ENCODE measurements around the gene LBX2.
"Not testable (repeated sequence)": the region's sequence is repeated elsewhere in the genome, so short reads cannot be mapped to it uniquely, and the experiment has no call there.

The LBX2 gene

DNA sequence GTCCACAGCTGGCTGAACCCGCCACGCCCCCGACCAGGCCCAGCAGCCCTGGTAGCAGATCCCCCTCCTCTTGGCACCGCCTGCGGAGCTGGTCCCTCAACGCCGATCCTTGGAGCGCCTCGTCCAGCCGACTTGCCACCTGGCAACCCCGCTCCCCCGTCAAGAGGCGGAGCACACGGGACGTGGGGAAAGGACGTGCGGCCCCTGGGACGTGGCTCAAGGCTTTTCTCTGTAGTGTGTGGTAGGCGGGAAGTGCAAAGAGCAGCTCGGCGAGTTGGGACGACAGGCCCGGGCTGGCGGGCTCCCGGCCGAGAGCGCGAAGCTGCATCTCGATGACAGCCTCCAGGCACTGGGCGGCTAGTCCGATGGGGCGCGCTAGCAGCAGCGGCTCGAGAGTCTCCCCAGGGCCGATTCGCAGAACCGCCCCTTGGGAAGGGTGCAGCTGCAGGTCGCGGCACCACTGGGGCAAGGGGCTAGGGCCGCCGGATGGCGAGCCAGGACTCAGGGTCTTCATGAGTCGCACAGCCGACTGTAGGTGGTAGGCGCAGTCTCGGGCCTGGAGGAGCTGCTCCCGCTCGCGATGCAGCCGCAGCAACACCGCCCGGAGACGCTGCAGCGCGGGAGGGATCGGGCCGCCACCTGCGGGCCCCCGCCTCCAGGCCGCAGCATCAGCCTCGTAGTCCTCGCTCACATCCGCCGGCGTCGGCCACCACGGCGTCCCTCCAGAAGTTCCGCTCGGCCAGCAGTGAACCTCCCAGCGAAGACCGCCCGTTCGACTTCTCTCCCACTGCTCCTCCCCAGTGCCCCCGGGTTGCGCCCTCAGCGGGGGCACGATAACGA lies 17.2 kb downstream of the LBX2 start:
- DNase-seq = peak; percentile 54

DNA sequence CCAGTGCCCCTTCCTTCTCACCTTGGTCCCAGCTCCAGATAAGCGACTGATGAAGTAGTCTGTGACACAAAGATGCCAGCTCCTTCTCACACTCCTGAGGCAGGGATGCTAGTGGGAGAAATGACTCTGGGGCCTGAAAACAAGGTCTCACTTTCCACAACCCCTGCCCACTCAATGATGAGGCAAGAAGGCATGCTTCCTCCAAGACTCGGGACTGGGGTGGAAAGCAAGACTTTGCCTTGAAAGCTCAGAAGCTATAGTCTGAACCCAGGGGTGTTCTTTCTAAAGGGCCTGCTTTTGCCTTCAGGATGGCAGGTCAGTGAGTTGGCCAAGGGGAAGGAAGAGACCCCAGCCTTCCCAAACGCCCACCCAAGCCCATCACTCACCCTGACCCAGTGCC lies 18.0 kb downstream of the LBX2 start:
- DNase-seq = no peak

DNA sequence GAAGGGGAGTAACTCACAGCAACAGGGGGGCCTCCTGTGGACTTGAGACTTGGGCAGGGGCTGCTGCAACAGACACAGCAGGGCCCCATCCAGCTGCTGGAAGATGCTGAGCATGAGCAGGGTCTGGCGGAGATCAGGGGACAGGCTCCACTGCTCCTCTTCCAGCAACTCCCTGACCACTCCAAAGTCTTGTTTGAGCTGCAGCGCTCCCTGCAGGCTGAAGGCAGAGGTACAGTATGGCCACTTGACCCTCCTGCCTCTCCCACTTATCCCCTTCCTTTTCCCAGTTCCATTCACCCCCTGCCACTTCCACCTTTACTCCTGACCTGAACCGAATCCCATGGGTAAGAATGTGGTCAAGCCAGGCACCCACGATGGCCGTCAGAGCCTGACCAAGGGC lies 24.5 kb downstream of the LBX2 start:
- DNase-seq = no peak

DNA sequence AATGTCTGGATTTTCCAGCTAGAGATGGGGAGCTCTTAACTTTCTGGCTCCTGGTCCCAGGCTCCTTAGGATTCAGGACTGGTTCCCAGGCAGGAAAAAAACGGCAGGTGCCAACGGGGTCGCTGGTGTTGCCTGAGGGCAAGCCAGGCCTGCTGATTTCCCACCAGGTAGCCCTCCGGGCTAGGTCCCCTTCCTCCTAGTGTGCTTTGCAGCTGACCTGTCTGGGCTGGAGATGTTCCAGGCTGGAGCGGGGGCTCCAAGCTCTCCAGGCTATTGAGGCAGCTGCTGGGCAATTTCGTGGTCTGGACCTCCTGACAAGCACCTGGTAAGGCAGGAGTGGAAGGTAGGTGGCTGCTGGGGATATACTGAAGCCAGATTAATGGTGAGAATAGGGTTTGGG lies 24.9 kb downstream of the LBX2 start:
- no peak for DNase-seq

DNA sequence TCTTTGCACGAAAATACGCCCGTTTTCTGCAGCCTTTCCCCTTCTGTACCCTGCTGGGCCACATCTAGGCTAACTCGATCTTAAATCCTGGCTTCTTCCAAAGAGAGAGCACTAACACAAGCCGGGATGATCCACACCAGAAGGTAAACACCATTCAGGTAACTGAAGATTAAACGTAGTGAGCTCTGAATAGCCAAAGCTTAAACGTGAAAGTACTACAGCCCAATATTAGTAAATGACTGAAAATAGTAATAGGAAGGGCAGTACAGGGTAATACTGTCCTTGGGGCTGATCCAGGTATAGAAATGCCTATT lies 26.5 kb downstream of the LBX2 start:
- DNase-seq = no peak

DNA sequence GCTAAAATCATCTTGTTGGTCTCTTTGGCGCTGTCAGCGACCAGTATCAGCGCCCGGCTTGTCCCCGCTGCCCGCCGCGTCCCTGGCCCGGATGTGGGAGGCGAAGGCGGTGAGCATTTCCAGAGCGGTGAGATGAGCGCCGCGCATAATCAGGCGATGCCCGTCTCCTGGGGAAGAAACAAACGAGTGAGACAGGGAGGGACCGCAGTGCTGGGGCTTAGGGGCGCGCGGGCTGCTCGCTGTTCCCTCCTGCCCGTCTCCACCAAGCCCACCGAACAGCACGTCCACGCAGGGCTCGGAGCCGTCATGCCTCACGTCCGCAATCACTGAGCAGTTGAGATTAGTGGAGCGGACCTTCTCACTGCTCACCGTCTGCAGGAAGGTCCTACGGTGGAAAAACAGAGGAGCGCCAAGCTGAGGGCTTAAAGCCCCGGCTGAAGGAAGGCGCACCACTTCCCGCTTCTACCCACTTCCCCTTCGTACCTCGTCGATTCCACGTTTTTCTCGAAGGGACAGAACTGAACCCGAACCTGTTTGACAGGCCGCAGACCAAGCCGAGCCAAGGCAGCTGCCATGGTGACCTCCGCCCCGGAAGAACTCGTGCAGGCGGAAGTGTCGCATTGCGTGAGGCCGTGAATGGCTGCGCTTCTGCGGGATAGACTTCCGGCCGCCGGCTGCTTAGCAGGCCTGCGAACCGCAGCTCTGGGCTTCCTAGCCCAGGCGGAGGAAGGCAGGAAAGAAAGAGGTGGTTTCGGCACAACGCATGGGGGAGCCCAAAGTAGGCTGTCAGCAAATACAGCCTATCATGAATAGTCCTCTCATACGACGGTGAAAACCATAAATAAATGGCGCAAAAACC lies 27.1 kb downstream of the LBX2 start, which contains the start of gene MRPL53:
Gene MRPL53, minus strand, starts transcription at position 595 of the 859 bp plus-strand sequence. Its CDS starts 20 bp downstream, at position 575.
- DNase-seq = peak; percentile 98

DNA sequence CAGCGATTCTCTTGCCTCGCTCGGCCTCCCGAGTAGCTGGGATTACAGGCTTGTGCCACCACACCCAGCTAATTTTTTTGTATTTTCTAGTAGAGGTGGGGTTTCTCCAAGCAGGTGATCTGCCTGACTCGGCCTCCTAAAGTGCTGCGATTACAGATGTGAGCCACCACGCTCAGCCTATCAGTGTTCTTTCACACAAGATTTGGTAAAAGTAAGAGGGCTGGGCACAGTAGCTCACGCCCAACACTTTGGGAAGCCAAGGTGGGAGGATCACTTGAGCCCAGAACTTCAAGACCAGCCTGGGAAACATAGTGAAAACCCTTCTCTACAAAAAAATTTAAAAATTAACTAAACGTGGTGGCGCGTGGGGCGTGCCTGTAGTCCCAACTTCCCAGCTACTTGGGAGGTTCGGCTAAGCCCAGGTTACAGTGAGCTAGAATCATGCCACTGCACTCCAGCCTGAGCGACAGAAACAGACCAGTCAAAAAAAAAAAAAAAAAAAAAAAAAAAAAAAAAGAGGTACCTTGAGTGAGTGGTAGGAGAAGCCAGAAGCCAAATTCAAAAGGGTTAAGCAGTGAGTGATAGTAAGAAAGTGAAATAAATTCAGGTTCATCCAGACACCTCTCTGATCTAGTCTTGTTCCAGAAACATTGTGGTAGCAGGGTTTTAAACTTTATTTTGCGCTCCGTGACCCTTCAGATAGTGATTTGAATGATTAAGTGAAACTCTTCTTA lies 27.9 kb downstream of the LBX2 start:
- DNase-seq = no peak

DNA sequence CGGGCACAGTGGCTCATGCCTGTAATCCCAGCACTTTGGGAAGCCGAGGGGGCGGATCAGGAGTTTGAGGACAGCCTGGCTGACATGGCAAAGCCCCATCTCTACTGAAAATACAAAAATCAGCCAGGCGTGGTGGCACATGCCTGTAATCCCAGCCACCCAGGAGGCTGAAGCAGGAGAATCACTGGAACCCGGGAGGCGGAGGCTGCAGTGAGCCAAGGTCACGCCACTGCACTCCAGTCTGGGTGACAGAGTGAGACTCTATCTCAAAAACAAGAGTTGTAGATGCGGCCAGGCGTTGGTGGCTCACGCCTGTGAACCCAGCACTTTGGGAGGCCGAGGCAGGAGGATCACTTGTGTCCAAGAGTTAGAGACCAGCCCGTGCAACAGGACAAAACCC lies 28.7 kb downstream of the LBX2 start:
- DNase-seq = not testable (repeated sequence)

DNA sequence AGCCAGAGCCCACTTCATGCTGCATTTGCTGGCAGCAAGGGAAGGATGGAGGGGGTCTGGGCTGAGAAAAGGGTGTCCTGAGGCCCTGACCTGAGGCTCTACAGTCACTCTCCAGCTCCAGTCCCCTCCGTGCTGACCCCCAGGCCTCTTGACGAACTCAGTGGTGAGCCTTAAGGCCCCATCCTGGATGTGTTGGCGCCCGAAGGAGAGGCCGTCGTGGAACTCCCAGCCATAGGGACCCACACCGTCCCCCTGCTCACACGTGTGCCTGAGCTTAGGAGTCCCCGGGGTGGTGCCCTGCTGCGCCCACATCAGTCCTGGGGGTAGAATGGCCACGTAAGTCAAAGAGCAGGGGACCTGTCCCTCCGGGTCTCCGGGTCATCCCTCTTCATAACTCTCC lies 35.0 kb downstream of the LBX2 start:
- DNase-seq = no peak

DNA sequence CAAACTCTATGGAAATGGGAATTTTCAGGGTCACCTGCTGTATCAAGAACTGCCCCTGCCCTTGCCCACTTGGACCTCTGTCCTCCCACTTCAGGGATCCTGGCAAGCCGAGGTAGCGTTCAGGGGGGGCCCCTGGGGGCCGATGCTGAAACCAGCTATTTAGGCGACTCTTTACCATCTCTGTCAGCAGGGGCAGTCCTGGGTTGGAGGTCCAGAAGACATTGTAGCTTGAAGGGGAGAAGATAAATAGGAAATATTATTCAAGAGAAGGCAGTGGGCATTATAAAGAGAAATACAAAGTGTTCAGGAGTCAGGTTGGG lies 36.7 kb downstream of the LBX2 start:
- DNase-seq = no peak

DNA sequence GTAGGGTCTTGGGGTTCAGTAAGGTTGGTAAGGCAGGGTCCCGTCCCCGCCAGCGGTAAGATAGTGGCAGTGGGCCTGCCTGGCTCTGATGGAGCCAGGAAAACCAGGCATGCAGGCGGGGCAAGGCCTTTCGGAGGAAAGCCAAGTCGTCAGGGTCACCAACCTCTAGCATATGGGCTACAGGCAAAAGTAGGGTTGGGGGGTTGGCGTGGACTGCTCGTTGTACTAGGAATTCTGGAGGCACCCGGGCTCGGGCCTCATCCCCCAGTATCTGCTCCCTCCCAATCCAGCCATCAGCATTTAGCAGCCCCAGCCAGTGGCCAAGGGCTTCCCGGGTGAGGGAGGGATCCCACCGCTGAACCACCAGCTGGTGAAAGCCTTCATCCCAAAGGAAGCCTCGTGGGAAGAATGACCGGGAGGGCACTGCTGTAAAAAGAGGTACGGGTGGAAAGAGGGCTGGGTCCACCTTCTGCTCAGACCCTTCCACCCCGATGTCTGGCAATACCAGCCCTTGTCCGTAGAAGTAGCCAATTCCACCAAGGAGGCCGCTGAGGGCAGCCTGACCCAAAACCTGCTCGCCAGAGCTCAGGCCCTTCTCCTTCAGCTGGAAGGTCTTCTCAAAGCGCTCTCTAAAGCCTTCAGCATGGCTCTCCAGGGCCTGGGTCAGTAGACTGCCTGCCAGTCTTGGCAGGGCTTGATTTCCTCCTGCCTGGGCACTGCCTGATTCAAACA lies 37.2 kb downstream of the LBX2 start:
- no peak for DNase-seq

DNA sequence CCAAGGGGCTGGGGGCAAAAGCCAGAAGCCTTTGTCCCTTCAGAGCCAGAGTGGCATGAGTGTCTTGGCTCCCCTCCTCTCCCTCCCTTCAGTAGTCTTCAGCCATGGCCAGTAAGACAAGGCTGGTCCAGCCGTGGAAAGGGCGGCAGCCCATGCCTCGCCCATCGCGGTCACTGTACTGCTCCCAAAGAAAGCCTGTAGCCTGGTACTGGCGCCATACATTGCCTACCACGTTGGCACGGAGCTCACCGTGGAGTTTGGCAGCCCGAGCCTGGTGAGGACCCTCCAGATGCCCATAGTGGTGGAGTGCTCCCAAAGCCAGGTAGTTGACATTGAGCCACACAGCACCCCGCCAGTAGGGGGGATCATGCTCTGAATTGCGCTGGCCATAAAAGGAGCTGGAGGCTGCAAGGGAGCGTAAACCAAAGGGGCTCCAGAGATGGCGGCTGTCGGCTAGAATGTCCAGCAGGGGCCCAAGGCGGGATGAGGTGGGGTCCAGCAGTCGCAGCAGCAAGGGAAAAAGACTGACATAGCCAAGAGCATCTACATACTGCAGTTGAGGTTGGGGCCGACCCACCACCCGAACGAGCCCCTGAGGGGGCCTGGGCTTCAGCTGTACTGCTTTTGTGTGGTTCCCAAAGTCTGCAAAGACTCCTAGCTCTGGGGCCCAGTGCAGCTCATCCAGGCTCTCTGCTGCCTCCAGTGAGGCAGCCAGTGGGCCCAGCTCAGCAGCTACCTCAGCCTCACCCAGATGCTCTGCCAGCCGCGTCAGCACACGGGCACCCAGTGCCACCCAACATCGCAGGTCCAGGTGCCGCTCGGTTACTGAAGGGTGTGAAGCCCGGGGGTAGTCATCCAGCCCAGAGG lies 38.0 kb downstream of the LBX2 start:
- no peak for DNase-seq

DNA sequence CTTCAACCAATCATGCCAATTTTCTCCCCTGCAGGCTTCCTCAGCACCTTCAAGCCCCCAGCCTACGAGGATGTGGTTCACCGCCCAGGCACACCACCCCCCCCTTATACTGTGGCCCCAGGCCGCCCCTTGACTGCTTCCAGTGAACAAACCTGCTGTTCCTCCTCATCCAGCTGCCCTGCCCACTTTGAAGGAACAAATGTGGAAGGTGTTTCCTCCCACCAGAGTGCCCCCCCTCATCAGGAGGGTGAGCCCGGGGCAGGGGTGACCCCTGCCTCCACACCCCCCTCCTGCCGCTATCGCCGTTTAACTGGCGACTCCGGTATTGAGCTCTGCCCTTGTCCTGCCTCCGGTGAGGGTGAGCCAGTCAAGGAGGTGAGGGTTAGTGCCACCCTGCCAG lies 39.2 kb downstream of the LBX2 start:
- DNase-seq = not testable (repeated sequence)

DNA sequence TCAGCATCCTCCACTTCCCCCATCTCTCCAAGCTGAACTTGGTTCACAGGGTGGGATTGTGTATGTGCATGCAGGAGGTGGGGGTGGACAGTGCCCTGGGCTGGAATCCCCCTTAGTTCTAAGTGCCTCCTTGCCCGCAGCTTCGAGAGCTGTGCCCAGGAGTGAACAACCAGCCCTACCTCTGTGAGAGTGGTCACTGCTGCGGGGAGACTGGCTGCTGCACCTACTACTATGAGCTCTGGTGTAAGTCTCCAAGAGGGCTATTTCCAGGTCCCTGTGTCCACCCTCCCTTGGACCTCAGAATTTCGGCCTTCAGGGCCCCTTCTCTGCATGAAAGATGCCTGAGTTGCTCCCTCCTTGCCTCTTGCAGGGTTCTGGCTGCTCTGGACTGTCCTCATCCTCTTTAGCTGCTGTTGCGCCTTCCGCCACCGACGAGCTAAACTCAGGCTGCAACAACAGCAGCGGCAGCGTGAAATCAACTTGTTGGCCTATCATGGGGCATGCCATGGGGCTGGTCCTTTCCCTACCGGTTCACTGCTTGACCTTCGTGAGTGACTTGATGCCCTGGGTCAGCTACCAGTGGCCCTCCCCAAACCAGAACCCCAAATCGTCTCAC lies 39.8 kb downstream of the LBX2 start:
- DNase-seq = not testable (repeated sequence)

DNA sequence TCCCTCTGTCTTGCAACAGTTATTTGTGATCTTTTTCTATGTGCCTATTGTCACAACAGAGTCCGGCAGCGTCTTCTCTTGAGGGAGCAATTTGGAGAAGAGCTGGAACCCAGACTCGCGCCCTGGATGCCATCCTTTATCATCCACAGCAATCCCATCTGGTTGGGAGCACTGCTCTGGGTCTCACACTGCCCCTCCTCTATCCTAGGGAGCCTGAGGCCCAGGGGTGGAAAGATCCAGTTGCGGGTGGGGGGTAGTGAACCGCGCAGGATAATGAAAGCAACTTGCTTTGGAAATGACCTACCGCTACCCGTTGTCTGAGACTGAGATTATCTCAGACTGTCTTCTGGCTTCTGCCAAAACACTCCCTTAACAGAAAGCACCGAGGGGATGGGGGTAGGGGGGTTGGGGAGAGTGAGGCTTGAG lies 40.5 kb downstream of the LBX2 start:
- no peak for DNase-seq

DNA sequence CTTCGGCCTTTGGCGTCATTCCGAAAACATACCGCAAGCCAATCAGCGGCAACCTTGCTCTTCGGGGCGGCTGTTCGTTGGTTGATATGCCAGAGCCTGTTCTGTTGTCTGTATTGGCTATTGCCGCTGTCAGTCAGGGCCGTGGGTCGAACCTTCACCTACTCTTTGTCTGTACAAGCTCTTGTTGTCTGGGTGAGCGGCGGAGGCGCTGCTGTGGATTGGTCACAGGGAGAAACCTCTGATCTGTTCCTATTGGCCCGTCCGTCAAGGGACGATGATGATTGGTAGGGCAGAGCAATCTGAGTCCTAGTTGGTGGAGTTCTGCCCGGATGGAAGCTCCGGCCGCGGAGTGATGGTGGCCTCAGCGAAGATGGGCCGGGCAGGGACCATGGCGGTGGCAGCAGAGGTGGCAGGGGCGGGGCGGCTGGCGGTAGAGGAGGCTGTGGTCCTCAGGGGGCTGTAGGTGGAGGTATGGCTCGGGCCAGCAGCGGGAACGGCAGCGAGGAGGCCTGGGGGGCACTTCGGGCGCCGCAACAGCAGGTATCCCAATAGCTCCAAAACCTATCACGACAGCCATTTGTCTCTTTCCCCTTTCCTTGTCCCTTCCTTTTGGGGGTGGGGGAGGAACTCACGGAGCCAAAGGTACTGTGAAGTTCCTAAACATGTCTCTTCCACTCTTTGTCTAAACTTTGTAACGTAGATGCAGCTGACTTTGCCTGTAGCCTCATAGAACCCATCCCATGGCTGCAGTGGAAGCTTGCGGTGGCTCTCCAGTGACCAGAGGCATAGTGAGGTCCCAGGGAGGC lies 41.1 kb downstream of the LBX2 start, which contains the start of gene WBP1:
Gene WBP1, plus strand, starts transcription at position 307 of the 806 bp plus-strand sequence. Its CDS starts 165 bp downstream, at position 472.
- DNase-seq = peak; percentile 97

DNA sequence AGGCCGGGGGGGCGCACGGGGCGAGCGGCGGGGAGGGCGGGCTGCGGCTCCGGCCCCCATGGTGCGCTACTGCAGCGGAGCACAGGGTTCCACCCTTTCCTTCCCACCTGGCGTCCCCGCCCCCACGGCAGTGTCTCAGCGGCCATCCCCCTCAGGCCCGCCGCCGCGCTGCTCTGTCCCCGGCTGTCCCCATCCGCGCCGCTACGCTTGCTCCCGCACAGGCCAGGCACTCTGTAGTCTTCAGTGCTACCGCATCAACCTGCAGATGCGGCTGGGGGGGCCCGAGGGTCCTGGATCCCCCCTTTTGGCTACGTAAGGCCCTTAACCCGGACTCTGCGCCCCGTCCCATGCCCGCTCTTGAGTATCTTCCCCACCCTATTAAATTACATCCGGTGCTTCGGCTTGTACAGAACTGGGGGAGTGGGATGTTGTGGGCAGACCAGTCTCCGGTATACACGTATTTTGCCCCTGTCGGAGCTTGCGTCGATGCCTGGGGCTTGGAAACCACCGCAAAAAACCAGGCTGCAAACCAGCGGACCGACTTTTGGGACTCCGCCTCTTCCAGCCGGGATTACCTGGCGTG lies 41.8 kb downstream of the LBX2 start:
- DNase-seq = peak; percentile 85

DNA sequence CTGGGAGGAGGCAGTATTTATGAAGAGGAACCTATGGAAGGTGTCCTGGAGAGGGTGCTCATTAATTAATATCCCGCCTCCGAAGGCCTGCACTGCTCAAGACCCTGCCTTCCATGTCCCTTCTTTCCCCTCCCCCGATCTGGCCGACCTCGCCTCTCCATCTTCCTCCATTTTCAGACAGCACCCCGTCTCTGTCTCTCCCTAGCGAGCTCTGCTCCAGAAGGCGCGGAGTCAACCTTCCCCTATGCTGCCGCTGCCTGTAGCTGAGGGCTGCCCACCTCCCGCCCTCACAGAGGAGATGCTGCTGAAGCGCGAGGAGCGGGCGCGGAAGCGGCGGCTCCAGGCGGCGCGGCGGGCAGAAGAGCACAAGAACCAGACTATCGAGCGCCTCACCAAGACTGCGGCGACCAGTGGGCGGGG lies 42.3 kb downstream of the LBX2 start:
- DNase-seq = no peak

DNA sequence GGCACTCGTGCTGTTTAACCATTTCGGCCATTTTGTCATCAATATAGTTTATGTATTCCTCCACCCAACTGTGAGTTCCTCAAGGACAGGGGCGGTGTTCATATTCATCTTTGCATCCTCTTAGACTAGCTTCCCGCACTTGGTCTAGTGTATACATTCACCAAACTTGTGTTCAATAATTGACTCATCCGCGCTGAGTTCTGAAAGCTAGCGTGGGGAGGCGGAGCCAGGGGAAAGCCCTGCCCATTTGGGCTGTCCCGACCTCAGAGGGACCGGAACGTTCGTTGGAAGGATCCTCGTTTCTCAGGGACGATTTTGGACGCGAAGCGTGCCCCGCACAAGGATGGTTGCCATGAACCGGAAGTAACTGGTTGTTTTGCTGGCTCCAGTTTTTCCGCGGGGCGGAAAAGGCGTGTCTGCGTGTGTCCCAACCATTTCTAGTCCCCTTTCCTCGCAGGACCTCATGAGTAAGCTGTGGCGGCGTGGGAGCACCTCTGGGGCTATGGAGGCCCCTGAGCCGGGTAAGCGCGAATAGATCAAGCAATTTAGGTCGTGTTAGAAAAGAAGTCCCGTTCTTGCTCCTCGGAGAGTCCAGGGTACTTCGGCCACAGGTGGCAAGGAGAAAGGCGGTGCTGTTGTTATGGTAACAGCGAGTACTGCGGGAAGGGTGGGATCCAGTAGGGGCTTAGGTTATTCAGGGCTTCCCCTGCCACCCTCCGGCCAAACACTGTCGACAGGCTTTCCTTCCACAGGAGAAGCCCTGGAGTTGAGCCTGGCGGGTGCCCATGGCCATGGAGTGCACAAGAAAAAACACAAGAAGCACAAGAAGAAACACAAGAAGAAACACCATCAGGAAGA lies 44.5 kb downstream of the LBX2 start, which contains the start of gene INO80B:
Gene INO80B, plus strand, starts transcription at position 434 of the 858 bp plus-strand sequence. Its CDS starts 30 bp downstream, at position 464.
- DNase-seq = peak; percentile 94
